ENCODE measurements around the gene RABEPK.
A peak's percentile ranks its signal among the peaks of the same experiment; 100 is the strongest.
"Not testable (repeated sequence)": the region's sequence is repeated elsewhere in the genome, so short reads cannot be mapped to it uniquely, and the experiment has no call there.

Gene RABEPK

GRCh38 chr9:125183054-125183453, 17.3 kb upstream of the RABEPK start:
- H3K27me3 ChIP-seq (ENCODE audit: insufficient read depth, insufficient read length) = no peaks in the 10 kb centered on the region
- no peak for DNase-seq (ENCODE audit: low read depth, low spot score)
- TF ChIP-seq SUZ12 (IDR thresholded peaks at IDR 0.05; ENCODE audit: extremely low read depth, insufficient read depth, insufficient read length) = no peak
- no peak for TF ChIP-seq YY1 (IDR thresholded peaks at IDR 0.05; ENCODE audit: insufficient read depth, insufficient read length)
- no peak for TF ChIP-seq ZNF274 (IDR thresholded peaks at IDR 0.05; ENCODE audit: low read depth, low read length)

GRCh38 chr9:125183561-125183960, 16.8 kb upstream of the RABEPK start:
- Histone ChIP-seq H3K4me3 (ENCODE audit: insufficient read length, low read depth) (no peak overlapping the region), H3K4me1 (ENCODE audit: insufficient read depth, insufficient read length) (no peaks in the 10 kb centered on the region)
- no peak for DNase-seq (ENCODE audit: low read depth, low spot score)

More at GRCh38 chr9:125183054-125183453, 17.3 kb upstream of the RABEPK start:
- Histone ChIP-seq H3K4me1 (ENCODE audit: insufficient read depth, insufficient read length) (no peaks in the 10 kb centered on the region), H3K9me3 (ENCODE audit: insufficient read depth, low read length) (no peaks in the 10 kb centered on the region), H3K4me3 (ENCODE audit: insufficient read length, low read depth) (no peak overlapping the region), H3K9ac (ENCODE audit: insufficient read length, low read depth) (no peak overlapping the region), H3K36me3 (ENCODE audit: insufficient read depth, insufficient read length, low read length) (peaks cover 11% of the 10 kb centered on the region)

GRCh38 chr9:125189011-125189360, 11.4 kb upstream of the RABEPK start:
- Histone ChIP-seq H3K4me3 (ENCODE audit: insufficient read length, low read depth) (peak overlapping the region; percentile 91), H3K36me3 (ENCODE audit: insufficient read depth, insufficient read length, low read length) (peaks cover 11% of the 10 kb centered on the region), H3K27me3 (ENCODE audit: insufficient read depth, insufficient read length) (no peaks in the 10 kb centered on the region), H3K4me1 (ENCODE audit: insufficient read depth, insufficient read length) (no peaks in the 10 kb centered on the region), H3K9ac (ENCODE audit: insufficient read length, low read depth) (peak overlapping the region; percentile 98), H3K9me3 (ENCODE audit: insufficient read depth, low read length) (no peaks in the 10 kb centered on the region)
- TF ChIP-seq YY1 (IDR thresholded peaks at IDR 0.05; ENCODE audit: insufficient read depth, insufficient read length) = no peak
- TF ChIP-seq SUZ12 (IDR thresholded peaks at IDR 0.05; ENCODE audit: extremely low read depth, insufficient read depth, insufficient read length) = no peak
- TF ChIP-seq ZNF274 (IDR thresholded peaks at IDR 0.05; ENCODE audit: low read depth, low read length) = no peak
- no peak for DNase-seq (ENCODE audit: low read depth, low spot score)

More at GRCh38 chr9:125183561-125183960, 16.8 kb upstream of the RABEPK start:
- Histone ChIP-seq H3K27me3 (ENCODE audit: insufficient read depth, insufficient read length) (no peaks in the 10 kb centered on the region), H3K9me3 (ENCODE audit: insufficient read depth, low read length) (no peaks in the 10 kb centered on the region), H3K36me3 (ENCODE audit: insufficient read depth, insufficient read length, low read length) (peaks cover 11% of the 10 kb centered on the region), H3K9ac (ENCODE audit: insufficient read length, low read depth) (no peak overlapping the region)
- TF ChIP-seq ZNF274 (IDR thresholded peaks at IDR 0.05; ENCODE audit: low read depth, low read length) (no peak), YY1 (IDR thresholded peaks at IDR 0.05; ENCODE audit: insufficient read depth, insufficient read length) (no peak), SUZ12 (IDR thresholded peaks at IDR 0.05; ENCODE audit: extremely low read depth, insufficient read depth, insufficient read length) (no peak)

- peaks cover 8% of the 10 kb centered on the region for H3K36me3 ChIP-seq (ENCODE audit: insufficient read depth, insufficient read length, low read length)
- peak; percentile 97 for DNase-seq (ENCODE audit: low read depth, low spot score)
- TF ChIP-seq SUZ12 (IDR thresholded peaks at IDR 0.05; ENCODE audit: extremely low read depth, insufficient read depth, insufficient read length) = no peak
- no peak for TF ChIP-seq ZNF274 (IDR thresholded peaks at IDR 0.05; ENCODE audit: low read depth, low read length)
- peak; percentile 24 for TF ChIP-seq YY1 (IDR thresholded peaks at IDR 0.05; ENCODE audit: insufficient read depth, insufficient read length)
- H3K9me3 ChIP-seq (ENCODE audit: insufficient read depth, low read length) = no peaks in the 10 kb centered on the region
- peak within 1 kb of the TSS; percentile 91 for H3K4me3 ChIP-seq (ENCODE audit: insufficient read length, low read depth)
- H3K4me1 ChIP-seq (ENCODE audit: insufficient read depth, insufficient read length) = no peaks in the 10 kb centered on the region
- peak within 1 kb of the TSS; percentile 98 for H3K9ac ChIP-seq (ENCODE audit: insufficient read length, low read depth)
- H3K27me3 ChIP-seq (ENCODE audit: insufficient read depth, insufficient read length) = no peaks in the 10 kb centered on the region
Measured at GRCh38 chr9:125189361-125190289, 10.7 kb upstream of the RABEPK start, which contains the start of gene PPP6C. Gene PPP6C (minus strand): TSS chr9:125189803. CDS start chr9:125189718, 85 bp downstream.

- Histone ChIP-seq H3K9ac (ENCODE audit: insufficient read length, low read depth) (peak overlapping the region; percentile 83), H3K9me3 (ENCODE audit: insufficient read depth, low read length) (no peaks in the 10 kb centered on the region), H3K27me3 (ENCODE audit: insufficient read depth, insufficient read length) (no peaks in the 10 kb centered on the region), H3K4me3 (ENCODE audit: insufficient read length, low read depth) (peak overlapping the region; percentile 91), H3K4me1 (ENCODE audit: insufficient read depth, insufficient read length) (no peaks in the 10 kb centered on the region), H3K36me3 (ENCODE audit: insufficient read depth, insufficient read length, low read length) (peaks cover 6% of the 10 kb centered on the region)
- no peak for DNase-seq (ENCODE audit: low read depth, low spot score)
- TF ChIP-seq ZNF274 (IDR thresholded peaks at IDR 0.05; ENCODE audit: low read depth, low read length) = no peak
- no peak for TF ChIP-seq YY1 (IDR thresholded peaks at IDR 0.05; ENCODE audit: insufficient read depth, insufficient read length)
- no peak for TF ChIP-seq SUZ12 (IDR thresholded peaks at IDR 0.05; ENCODE audit: extremely low read depth, insufficient read depth, insufficient read length)
Measured at GRCh38 chr9:125190361-125190801, 10.0 kb upstream of the RABEPK start.

GRCh38 chr9:125194466-125194865, 5.9 kb upstream of the RABEPK start:
- H3K9me3 ChIP-seq (ENCODE audit: insufficient read depth, low read length); H3K27me3 ChIP-seq (ENCODE audit: insufficient read depth, insufficient read length); H3K9ac ChIP-seq (ENCODE audit: insufficient read length, low read depth); H3K4me3 ChIP-seq (ENCODE audit: insufficient read length, low read depth); DNase-seq (ENCODE audit: low read depth, low spot score); H3K36me3 ChIP-seq (ENCODE audit: insufficient read depth, insufficient read length, low read length); H3K4me1 ChIP-seq (ENCODE audit: insufficient read depth, insufficient read length): not testable (repeated sequence)

- not testable (repeated sequence) for H3K4me1 ChIP-seq (ENCODE audit: insufficient read depth, insufficient read length); H3K9me3 ChIP-seq (ENCODE audit: insufficient read depth, low read length); DNase-seq (ENCODE audit: low read depth, low spot score); H3K4me3 ChIP-seq (ENCODE audit: insufficient read length, low read depth); H3K36me3 ChIP-seq (ENCODE audit: insufficient read depth, insufficient read length, low read length); H3K9ac ChIP-seq (ENCODE audit: insufficient read length, low read depth); H3K27me3 ChIP-seq (ENCODE audit: insufficient read depth, insufficient read length)
Measured at GRCh38 chr9:125195591-125195990, 4.8 kb upstream of the RABEPK start.

All from NT2/D1 (cell line).